DLD1 (cell line): ENCODE measurements around the gene SSR3.
"Not testable (repeated sequence)": the region's sequence is repeated elsewhere in the genome, so short reads cannot be mapped to it uniquely, and the experiment has no call there.

ENCODE experiments used
- in situ Hi-C: cut with HindIII; loops from 2 replicates; pipeline ENCODE4 v1.10.0; 2017; ENCODE audit warnings: low sequenced_read_pairs

Gene SSR3

GRCh38 chr3:156554842-156555687, at the start of gene SSR3:
Gene SSR3, minus strand, starts transcription at chr3:156555117. Its CDS starts 28 bp downstream, at chr3:156555089.
- in situ Hi-C loops = no loop called here

- in situ Hi-C loops = no loop called here
Measured at GRCh38 chr3:156604064-156604641, 49.2 kb upstream of the SSR3 start.

- in situ Hi-C loops = no loop called here
Measured at GRCh38 chr3:156603379-156604017, 48.6 kb upstream of the SSR3 start.

- in situ Hi-C loops = no loop called here
Measured at GRCh38 chr3:156602424-156602823, 47.5 kb upstream of the SSR3 start.

DNA sequence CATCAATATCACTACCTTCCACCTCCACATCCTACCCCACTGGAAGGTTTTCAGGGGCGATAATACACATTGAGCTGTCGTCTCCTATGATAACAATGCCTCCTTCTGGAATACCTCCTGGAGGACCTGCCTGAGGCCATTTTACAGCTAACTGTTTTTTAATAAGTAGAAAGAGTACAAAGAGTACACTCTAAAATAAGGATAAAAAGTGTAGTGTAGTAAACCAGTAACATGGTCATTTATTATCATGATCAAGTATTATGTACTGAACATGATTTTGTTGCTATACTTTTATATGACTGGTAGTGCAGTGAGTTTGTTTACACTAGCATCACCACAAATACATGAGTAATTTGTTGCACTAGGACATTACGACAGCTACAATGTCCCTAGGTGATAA, 46.6 kb upstream of the SSR3 start:
- in situ Hi-C loops = no loop called here

DNA sequence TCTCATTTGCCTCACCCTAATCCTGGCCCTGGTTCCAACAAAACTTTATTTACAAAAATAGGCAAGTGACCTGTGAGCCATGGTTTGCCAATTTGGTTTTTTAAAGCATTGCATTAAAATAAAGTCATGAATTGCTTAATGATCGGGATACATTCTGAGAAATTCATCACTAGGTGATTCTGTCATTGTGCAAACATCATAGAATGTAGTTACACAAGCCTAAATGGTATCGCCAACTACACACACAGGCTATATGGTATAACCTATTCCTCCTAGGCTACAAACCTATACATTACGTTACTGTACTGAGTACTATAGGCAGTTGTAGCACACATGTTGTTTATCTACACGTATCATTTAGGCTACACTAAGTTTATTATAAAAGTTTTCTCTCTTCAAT, 45.9 kb upstream of the SSR3 start:
- in situ Hi-C loops = no loop called here

GRCh38 chr3:156599089-156599874, 44.4 kb upstream of the SSR3 start:
- in situ Hi-C loops = no loop called here

- in situ Hi-C loops = no loop called here
Measured at GRCh38 chr3:156598413-156598812, 43.5 kb upstream of the SSR3 start.

DNA sequence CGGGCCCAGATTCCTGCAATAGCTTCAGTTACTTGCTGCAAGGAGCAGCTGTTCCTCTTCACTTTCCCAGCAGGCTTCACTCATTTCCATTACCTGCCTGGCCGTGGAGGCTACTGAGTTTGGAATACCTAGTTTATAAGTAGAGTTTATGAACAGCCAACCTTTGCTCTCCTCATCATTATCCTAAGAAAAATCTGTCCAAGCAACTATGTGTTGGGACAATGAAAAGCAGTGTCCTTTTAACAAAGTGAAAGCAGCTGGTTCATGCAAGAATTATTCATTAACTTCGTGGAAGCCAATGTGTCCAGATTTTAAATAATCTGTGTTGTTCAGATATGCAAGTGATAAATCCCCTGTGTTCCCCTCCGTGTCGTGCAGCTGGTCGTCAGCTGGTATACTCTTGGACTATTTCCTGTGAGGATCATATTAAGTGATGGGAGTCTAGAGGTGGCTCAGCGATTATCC, 39.3 kb upstream of the SSR3 start:
- in situ Hi-C loops = no loop called here

GRCh38 chr3:156593814-156594213, 38.9 kb upstream of the SSR3 start:
- in situ Hi-C loops = no loop called here

DNA sequence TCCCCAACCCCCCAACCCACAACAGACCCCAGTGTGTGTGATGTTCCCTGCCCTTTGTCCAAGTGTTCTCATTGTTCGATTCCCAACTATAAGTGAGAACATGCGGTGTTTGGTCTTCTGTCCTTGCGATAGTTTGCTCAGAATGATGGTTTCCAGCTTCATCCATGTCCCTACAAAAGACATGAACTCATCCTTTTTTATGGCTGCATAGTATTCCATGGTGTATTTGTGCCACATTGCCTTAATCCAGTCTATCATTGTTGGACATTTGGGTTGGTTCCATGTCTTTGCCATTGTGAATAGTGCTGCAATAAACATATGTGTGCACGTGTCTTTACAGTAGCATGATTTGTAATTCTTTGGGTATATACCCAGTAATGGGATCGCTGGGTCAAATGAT, 34.9 kb upstream of the SSR3 start:
- in situ Hi-C loops = not testable (repeated sequence)

GRCh38 chr3:156587760-156588069, 32.8 kb upstream of the SSR3 start:
- in situ Hi-C loops = no loop called here

DNA sequence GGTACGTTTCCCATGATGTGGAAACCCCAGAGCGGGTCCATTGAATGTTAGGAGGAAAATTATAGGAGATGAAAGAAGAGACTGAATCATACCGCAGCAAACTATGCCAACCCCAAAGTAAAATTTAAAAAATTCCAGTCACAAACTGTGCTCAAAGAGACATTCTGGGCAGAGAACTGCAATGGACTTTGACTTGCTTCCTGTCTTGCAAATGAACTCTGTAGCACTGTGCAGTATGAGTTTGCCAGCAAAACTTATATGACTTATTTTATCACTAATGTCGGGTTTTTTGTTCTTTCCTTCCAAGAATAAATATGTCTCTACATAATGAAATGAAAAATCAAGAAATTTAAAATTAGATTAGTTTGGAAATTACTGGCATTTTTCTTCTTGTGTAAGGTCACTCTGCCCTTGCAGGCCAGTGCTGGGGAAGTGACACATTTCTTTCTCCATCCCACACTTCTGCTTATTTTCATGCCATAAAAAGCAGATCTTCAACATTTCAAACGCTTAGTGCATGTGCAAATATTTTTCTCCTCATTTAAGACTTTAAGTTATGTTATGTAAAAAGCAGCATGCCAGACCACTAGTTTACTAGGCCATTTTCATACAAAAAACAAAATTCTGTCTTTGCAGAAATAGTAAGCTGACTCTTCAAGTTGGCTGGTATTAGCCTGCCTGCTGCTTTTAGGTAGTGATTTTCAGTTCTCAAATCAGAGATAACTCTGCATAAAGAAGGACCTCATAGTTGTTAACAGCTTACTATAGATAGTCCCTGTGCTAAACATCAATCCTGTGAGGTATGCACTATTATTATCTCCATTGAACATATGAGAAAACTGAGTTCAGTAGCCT, 32.2 kb upstream of the SSR3 start:
- in situ Hi-C loops = no loop called here

DNA sequence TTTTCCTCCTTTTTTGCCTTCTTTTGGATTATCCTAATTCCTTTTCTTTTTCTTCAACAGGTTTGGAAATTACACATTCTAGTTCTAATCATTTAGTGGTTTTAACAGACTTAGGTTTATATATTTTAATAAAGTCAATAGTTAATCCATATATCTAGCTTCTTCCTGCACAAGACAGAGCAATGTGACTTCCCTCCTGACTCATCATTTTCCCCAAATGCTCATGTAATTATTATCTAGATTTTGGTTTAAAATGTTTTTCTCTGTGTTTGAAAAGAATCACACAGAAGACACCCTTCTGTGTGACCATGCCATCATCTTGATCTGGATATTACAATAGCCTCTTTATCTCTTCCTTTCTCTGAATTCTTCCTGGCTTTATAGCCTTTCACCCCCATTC, 28.6 kb upstream of the SSR3 start:
- in situ Hi-C loops = no loop called here

DNA sequence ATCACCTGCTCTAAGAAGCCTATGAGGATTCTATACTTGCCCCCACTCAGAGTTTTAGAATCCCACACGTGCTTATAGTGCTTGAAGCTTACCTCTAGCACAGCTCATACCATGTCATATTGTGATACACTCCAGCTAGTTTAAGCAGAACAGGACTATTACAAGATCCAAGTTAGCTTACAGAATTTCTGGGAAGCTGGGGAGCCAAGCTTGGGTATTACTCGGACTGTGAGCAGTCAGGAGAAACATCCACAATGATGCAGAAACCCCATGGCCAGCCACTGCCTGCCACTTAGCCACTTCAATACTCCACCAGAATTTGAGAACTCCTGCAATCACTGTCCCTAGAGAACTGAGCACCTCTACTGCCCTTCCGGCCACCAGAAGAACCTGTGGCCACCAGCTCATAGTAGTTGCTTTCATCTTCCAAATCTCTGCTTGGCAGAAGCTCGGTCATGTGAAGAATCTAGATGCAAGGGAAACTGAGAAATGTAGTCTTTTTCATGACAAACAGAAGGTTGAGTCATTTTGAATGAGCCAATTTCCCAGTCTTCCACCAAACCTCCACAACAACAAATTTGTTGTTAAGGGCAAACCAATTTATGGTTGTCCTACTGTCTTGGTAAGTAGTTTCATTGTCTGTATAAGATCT, 27.7 kb upstream of the SSR3 start:
- in situ Hi-C loops = no loop called here

GRCh38 chr3:156581954-156582353, 27.0 kb upstream of the SSR3 start:
- in situ Hi-C loops = no loop called here

- in situ Hi-C loops = no loop called here
Measured at GRCh38 chr3:156581033-156581432, 26.1 kb upstream of the SSR3 start.

DNA sequence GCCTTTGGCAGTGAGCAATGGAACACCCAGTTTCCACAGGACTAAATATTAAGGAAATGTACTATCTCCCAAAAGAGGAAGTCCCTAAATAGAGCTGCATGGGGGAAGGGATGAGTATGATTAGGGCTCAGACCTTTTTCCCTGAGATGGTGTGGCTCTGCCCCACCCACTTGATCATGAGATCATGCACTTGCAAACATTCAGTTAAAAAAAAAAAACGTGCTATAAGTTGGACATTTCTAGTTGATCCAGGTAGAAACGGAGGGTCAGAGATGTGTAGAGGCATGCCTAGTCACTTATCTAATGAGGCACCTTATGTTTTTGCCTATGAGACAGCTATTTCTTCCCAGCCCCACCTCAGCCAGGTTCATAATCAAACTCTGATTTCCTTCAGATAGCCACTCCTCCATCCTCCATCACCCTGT, 24.5 kb upstream of the SSR3 start:
- in situ Hi-C loops = no loop called here

DNA sequence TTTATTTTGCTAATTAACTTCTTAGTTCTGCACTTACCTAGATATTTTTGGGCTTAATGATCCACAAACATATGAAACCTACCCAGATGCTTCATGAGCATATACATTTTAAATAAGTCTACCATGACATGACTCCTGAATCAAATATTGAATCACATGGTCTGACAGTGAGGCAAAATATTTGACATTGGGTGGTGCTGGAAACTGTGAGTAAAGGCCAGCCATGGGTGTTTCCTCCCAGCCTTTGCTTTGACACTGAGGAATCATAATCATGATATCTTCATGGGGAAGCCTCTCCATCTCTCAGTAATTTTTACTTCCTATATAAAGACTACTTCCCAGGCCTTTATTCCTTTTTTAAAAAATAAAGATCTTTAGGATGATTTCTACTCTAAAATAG, 22.8 kb upstream of the SSR3 start:
- in situ Hi-C loops = no loop called here
